NOMO-1 treated with dmso at 0.1 percent for 144 hours (cell line): ENCODE measurements around the gene SYT2.
"Not testable (repeated sequence)": the region's sequence is repeated elsewhere in the genome, so short reads cannot be mapped to it uniquely, and the experiment has no call there.

Source experiments
- DNase-seq: peaks from one replicate; lab custom pipeline; 2025; ENCODE audit not compliant: unreplicated experiment; lab: John Stamatoyannopoulos, UW

Gene SYT2

DNA sequence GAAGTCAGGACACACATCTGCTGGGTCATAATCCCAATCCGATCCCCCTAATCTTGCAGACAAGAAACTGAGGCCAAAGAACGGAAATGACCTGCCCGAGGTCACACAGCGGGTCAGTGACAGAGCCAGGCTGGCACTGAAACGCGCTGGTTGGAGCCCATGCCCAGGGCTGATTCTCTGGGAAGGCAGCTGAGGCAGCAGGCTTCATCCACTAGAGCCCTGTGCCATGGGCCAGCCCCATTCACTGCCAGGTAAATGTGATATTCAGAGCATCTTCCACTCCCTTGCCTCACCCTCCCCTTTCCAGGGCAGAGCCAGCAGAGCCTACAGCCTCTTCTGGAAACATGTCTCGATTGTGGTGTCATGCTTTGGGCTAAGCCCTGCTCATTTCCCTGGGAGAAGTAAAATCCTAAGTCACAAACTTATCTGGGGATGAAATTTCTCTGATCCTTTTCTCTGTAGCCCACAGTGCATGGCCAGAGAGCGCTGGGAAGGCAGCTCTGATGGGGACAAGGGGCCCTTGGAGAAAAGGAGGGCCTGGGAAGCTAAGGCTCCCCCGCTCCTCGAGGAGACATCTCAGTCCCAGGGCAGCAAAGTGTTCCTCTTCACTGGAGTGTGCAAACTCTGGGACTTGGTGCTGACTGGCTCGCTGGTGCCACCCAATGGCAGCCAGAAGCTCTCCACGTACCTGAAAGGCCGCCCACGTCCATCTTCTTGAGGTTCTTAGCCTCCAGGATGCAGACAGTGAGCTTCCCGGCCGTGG, 110.4 kb downstream of the SYT2 start:
- peak; percentile 3 for DNase-seq

GRCh38 chr1:202597090-202597761, 113.0 kb downstream of the SYT2 start:
- peak; percentile 60 for DNase-seq

GRCh38 chr1:202596638-202597037, 113.6 kb downstream of the SYT2 start:
- no peak for DNase-seq

GRCh38 chr1:202593845-202594244, 116.4 kb downstream of the SYT2 start:
- DNase-seq: no peak

GRCh38 chr1:202592146-202592545, 118.1 kb downstream of the SYT2 start:
- DNase-seq: no peak

GRCh38 chr1:202591515-202591914, 118.7 kb downstream of the SYT2 start:
- DNase-seq: no peak

DNA sequence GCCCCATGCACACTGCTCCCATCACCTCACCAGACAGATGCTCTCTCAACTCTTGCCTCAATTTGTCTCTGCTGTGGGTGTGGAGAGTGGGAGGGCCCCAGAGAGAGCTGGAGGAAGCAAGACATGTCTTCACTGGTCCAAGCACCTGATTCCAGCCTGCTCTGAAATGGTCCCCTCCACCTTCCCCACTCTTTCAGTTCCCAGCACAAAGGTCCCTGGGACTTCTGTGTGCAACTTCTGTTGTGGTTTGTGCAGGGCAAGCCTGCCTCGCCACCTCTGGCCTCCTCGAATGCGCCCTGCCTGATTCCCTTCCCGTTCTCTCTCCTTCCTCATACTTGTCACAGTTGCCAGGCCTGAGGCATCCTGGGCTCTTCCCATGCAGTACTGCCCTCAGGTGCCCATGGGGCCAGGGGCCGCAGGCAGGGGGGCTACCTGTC, 119.3 kb downstream of the SYT2 start:
- DNase-seq: no peak

- no peak for DNase-seq
These were observed 120.1 kb downstream of the SYT2 start for GRCh38 chr1:202590126-202590525.

DNA sequence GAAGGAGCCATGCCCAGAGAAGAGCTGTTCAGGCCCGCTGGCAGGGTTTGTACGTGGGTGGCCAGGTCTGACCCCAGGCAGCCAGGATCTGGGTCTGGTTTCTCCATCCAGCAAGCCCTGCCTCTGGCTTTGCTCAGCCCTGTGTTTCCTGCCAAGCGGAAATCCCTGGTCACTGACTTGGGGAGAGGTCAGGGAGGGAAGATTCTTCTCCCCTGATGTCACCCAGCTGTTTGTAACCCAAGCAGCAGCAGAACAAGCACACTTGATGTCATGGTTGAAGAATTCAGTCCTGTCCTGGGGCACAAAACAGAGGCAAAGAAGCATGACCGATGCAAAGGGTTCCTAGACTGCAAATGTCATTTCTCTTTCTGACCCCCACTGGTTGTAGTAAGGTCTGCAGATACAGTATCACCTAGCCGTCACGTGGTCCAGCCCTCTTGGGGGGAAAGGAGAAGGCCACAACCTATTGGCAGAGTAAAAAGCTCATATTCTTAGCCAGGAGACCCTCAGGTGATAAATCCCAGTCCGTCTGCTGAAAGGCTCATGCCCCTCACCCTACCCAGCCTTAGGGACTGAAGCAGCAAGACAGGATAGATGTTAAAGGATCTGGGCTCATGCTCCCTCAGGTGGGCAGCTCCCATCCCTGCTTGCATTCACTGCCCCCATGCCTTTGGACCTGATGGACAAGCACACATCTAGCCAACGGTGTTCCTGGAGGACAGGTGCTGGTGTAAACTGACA, 120.9 kb downstream of the SYT2 start:
- no peak for DNase-seq

DNA sequence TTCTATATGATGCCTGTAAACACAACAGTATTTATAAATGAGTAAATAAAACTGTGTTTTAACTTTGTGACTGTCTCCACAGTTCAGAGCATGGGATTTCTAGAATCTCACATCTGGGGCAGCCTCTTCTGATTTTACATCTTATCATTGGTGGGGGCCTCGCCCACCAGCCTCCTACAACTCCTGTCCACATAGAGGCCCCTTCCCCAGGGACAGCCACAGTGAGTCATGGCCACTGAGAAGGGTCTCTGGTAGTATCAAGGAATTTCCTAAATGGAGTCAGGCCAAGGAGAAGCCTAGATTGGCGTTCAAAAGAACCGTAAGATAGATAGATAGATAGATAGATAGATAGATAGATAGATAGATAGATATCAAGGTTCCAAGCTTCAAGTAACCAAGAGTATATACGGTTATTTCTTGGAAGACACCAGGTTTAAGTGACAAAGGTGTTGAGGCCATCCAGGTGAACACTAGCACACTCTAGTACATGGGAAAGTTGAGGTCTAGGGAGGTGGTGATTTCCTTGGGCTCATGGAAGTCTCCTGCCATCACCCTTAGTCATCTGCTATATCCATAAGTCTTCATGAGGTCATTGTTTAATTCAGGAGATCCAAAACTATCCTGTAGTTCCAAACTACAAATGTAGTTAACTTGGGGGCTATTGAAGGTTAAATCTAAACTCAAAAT, 121.6 kb downstream of the SYT2 start:
- DNase-seq: no peak

DNA sequence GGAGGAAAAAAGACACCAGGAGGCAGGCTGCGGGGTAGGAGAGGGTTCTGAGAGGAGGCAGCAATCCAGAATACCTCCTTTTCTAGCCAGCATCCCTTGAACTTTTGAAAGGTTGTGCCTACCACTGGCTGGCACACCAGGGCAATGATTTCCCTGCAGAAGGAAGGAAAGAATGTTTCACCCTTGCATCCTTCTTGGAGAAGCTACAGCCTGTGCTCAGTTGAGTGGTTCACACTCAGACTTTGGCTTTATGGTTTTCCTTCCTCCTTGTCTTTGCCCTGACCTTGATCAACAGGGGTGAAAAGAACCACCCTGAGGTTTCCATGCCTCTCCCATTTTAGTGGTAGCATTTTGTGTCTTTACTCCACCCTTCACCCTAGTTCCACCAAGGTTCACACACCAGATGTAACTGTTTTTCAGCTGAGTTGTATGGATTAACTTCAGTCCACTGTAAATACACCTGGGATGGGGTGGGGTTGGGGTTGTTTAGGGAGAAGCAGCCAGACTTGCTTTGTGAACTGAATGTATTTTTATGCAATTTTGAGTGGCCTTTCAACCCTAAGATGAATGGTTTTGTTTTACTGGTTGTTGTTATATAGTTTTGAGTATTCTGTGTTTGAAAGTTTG, 122.3 kb downstream of the SYT2 start:
- DNase-seq: no peak

DNA sequence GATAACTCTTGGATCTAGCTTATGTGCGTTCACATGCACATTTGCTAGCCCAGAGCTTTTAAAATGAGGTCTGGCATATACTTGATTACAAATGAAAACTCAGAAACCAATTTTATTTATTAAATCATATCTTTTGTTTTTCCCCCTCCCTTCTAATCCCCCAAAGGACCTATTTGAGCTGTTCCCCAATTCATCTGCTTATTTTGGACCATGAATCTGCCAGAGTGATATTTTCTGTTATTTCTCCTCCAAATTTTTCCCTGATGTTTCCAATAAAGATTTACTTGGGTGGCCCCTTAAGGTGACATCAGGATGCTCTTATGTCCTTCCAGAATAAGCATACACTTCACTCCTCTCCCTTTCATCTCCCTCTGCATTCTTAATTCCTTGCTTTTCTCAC, 123.4 kb downstream of the SYT2 start:
- DNase-seq: no peak

DNA sequence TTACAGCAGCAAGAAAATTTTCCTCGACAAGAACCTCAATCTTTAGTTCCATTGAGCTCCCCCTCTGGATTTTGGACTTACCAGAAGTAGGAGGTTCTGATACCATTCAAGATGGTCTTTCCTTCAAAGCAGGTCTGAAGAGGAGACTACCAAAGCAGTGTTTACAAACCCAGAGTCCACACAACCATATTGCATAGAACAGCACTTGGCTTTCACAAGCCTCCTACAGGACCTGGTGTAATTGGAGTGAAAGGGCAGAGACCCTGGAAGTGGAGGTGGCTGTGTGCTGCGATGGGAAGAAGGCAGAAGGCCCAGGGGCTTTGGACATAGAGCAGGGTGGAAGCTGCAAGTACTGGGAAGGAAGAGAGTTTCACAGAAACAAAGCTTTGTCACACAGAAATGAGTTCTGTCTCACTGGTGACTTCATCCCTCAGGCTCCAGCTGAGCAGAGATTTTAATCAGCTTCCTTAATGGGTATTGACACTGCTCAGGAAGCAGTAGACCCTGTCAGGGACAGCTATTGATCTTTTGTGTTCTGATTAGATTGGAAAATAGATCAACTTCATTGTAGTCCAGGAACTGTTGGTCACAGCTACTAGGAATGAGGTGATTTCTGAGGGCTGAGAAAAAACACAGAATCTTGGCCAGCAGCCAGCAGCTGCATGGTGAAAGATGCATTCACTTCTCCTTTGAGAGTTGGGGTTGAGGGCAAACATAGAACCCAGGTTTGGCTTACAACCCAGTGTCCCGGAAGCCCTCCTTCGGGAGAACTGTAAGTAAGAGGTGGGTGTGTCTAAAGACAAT, 124.0 kb downstream of the SYT2 start:
- peak; percentile 30 for DNase-seq

DNA sequence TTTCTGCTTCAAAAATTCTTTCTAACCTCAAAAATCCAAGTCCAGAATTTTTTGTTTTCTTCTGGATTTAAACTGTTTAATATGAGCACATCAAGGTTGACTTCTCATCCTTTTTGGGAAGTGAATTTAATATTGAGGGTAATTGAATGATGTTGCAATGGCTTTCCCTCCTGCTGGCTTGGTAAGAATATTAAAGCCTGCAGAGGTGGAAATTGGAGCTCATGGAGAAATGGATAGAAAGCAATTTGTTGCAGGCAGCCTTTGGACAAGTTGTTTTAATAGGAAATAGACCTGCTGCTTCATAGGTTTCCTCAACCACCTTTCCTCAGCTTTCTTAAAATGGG, 124.7 kb downstream of the SYT2 start:
- no peak for DNase-seq

- DNase-seq: no peak
These were observed 125.3 kb downstream of the SYT2 start for GRCh38 chr1:202584707-202585589.

- not testable (repeated sequence) for DNase-seq
These were observed 127.9 kb downstream of the SYT2 start for GRCh38 chr1:202582350-202582749.

- DNase-seq: no peak
These were observed 129.6 kb downstream of the SYT2 start for GRCh38 chr1:202580619-202581018.

DNA sequence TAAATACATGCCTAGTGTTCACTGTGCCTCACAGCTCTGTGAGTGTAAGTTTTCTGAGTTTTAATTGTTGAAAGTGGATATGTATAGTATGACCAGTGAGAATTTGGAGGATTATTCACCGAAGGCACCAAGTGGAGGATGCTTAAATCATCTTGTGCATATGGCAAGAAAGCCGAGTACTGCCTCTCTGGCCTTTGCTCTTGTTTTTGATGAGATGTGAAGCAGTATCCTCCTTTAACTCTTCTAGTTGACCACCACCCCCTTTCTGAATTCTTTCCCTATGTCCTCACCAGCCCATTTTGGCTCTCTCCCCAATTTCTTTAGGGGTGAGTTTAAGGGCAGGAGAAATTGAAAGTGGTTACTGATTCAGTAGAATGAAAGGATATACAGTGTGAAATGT, 130.4 kb downstream of the SYT2 start:
- no peak for DNase-seq

DNA sequence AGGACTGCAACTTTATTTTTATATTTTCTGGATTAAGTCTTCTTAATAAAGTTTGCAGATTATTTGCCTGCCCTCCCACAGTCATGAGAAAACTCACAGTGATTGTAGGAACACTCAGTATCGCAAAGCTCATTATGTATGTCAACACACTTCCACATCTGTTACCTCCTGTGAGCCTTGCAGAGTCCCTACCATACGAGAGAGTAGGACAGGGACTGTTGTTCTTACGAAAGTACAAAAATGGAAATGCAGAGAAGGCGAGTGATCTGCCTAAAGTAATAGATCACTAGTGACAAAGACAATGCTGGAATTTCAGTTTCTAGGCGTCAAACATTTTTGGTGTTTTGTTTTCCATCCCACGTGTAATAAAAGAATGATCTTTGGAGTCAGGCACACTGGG, 131.7 kb downstream of the SYT2 start:
- DNase-seq: no peak
